SU-DHL-6 (cell line): Measurements from ENCODE around the gene PLEKHM1.

Experiments used
- H2AFZ ChIP-seq: fragments of 200-600 bp; sonication (generic); 2 replicates; pipeline ENCODE4 v1.6.1; 2014; ENCODE audit warnings: low read depth, mild to moderate bottlenecking, moderate library complexity, mixed read lengths, antibody characterized with exemption, low read length; ENCODE audit not compliant: severe bottlenecking
- H3F3A ChIP-seq: fragments of 200-600 bp; shearing (Covaris generic); 2 replicates; pipeline ENCODE4 v1.6.0; 2016; ENCODE audit warnings: antibody characterized with exemption, mild to moderate bottlenecking; ENCODE audit not compliant: insufficient read depth
- H3K27ac ChIP-seq: fragments of 200-600 bp; sonication (generic); 2 replicates; pipeline ENCODE4 v1.5.1; 2016; ENCODE audit warnings: low read depth, mild to moderate bottlenecking, low read length, moderate library complexity, mixed read lengths
- H3K27me3 ChIP-seq: fragments of 200-600 bp; sonication (generic), shearing (Covaris generic); 2 replicates; pipeline ENCODE4 v1.6.0; 2014; ENCODE audit warnings: mild to moderate bottlenecking, low read length
- H3K36me3 ChIP-seq: fragments of 200-600 bp; sonication (generic); 2 replicates; pipeline ENCODE4 v1.6.1; 2014; ENCODE audit warnings: mild to moderate bottlenecking, low read length, mixed read lengths
- H3K4me2 ChIP-seq: fragments of 300-600, 200-600 bp; shearing (Covaris generic), sonication (generic); 2 replicates; pipeline ENCODE4 v1.6.0; 2014; ENCODE audit warnings: low read length, low read depth, mild to moderate bottlenecking; ENCODE audit not compliant: poor library complexity, severe bottlenecking
- H3K4me3 ChIP-seq: fragments of 200-600 bp; sonication (generic); 2 replicates; pipeline ENCODE4 v1.5.1; 2014; ENCODE audit warnings: antibody characterized with exemption, low read length, mild to moderate bottlenecking, mixed read lengths; ENCODE audit not compliant: insufficient read depth, poor library complexity, severe bottlenecking
- H3K79me2 ChIP-seq: fragments of 200-600 bp; sonication (generic); 2 replicates; pipeline ENCODE4 v1.6.1; 2014; ENCODE audit warnings: mild to moderate bottlenecking, low read length, moderate library complexity; ENCODE audit not compliant: insufficient read depth
- H3K9ac ChIP-seq: fragments of 200-600 bp; sonication (generic); 2 replicates; pipeline ENCODE4 v1.7.0; 2014; ENCODE audit warnings: mild to moderate bottlenecking, low read length
- H3K9me2 ChIP-seq: fragments of 200-600 bp; sonication (generic); replicated peaks from 2 replicates; pipeline ENCODE4 v1.6.1; 2014; ENCODE audit warnings: low read length; ENCODE audit not compliant: insufficient read depth
- H3K9me3 ChIP-seq: fragments of 200-600 bp; sonication (generic); 2 replicates; pipeline ENCODE4 v1.6.1; 2014; ENCODE audit warnings: low read length, mixed read lengths; ENCODE audit not compliant: insufficient read depth
- H4K20me1 ChIP-seq: fragments of 200-600 bp; sonication (generic); 2 replicates; pipeline ENCODE4 v1.6.1; 2014; ENCODE audit warnings: low read depth, mild to moderate bottlenecking, antibody characterized with exemption, low read length, moderate library complexity, mixed read lengths
- EZH2phosphoT487 ChIP-seq: fragments of 200-600 bp; sonication (generic), shearing (Covaris generic); conservative IDR thresholded peaks from 2 replicates; pipeline ENCODE4 v1.6.1; 2018; ENCODE audit warnings: mild to moderate bottlenecking, antibody characterized with exemption, low read length, moderate library complexity, mixed read lengths
- TF ChIP-seq, protein P1 (sequence below): fragments of 200-600 bp; sonication (generic); IDR thresholded peaks from one replicate; pipeline ENCODE4 v1.5.1; 2017; ENCODE audit warnings: antibody characterized with exemption, mild to moderate bottlenecking, low read length, moderate library complexity; ENCODE audit not compliant: insufficient read depth, poor library complexity, severe bottlenecking

The PLEKHM1 gene

DNA sequence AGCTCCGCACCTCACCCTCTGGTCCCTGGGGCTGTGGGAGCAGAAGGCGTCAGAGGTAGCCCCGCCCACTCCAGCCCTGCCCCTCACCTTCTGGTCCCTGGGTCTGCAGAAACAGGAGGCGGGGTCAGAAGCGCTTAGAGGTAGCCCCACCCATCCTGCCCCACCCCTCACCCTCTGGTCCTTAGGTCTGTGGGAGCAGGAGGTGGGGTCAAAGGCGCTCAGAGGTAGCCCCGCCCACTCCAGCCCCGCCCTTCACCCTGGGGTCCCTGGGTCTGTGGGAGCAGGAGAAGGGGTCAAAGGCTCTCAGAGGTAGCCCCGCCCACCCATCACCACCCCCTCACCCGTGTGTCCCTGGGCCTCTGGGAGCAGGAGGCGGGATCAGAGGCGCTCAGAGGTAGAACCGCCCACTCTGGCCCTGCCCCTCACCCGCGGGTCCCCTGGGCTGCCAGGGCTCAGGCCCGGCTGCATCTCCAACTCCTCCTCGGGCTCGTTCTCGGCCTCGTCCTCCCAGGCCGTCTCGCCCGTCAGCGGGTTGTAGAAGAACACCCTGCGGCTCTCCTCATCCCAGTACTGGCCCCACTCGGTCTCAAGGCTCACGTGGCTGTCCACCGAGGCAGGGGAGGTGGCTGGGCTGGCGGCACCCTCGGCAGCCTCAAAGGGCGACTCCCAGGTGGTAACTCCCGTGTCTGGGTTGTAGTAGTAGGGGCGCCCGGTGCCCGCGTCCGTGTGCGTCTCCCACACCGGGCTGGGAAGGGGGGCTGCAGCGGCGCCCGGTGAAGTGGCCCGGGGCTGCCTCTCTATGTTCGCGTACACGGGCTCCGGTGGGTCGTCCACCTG lies 85.1 kb downstream of the PLEKHM1 start:
- Histone ChIP-seq H3K79me2 (peaks cover 12% of the 10 kb centered on the region), H3K9ac (no peak overlapping the region), H3K27me3 (no peaks in the 10 kb centered on the region), H3K9me2 (no peaks in the 10 kb centered on the region), H3K27ac (no peak overlapping the region), H4K20me1 (no peaks in the 10 kb centered on the region), H3K36me3 (no peaks in the 10 kb centered on the region), H3K9me3 (no peaks in the 10 kb centered on the region), H3F3A (peaks cover 5% of the 10 kb centered on the region), H2AFZ (no peak overlapping the region), H3K4me2 (no peak overlapping the region), H3K4me3 (no peak overlapping the region)
- TF ChIP-seq EZH2phosphoT487, result no peak
- TF ChIP-seq, protein P1, sequence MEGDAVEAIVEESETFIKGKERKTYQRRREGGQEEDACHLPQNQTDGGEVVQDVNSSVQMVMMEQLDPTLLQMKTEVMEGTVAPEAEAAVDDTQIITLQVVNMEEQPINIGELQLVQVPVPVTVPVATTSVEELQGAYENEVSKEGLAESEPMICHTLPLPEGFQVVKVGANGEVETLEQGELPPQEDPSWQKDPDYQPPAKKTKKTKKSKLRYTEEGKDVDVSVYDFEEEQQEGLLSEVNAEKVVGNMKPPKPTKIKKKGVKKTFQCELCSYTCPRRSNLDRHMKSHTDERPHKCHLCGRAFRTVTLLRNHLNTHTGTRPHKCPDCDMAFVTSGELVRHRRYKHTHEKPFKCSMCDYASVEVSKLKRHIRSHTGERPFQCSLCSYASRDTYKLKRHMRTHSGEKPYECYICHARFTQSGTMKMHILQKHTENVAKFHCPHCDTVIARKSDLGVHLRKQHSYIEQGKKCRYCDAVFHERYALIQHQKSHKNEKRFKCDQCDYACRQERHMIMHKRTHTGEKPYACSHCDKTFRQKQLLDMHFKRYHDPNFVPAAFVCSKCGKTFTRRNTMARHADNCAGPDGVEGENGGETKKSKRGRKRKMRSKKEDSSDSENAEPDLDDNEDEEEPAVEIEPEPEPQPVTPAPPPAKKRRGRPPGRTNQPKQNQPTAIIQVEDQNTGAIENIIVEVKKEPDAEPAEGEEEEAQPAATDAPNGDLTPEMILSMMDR, result no peak

GRCh38 chr17:45404870-45405249 lies 85.7 kb downstream of the PLEKHM1 start:
- H4K20me1 ChIP-seq, result no peaks in the 10 kb centered on the region
- no peaks in the 10 kb centered on the region for H3K9me3 ChIP-seq
- no peaks in the 10 kb centered on the region for H3K9me2 ChIP-seq
- peaks cover 12% of the 10 kb centered on the region for H3K79me2 ChIP-seq
- H3K27ac ChIP-seq, result no peak overlapping the region
- H3K4me3 ChIP-seq, result no peak overlapping the region
- peaks cover 5% of the 10 kb centered on the region for H3F3A ChIP-seq
- H3K27me3 ChIP-seq, result no peaks in the 10 kb centered on the region
- TF ChIP-seq EZH2phosphoT487, result no peak
- TF ChIP-seq, protein P1, result no peak
- H3K4me2 ChIP-seq, result no peak overlapping the region
- no peak overlapping the region for H2AFZ ChIP-seq
- no peak overlapping the region for H3K9ac ChIP-seq
- H3K36me3 ChIP-seq, result no peaks in the 10 kb centered on the region

- no peaks in the 10 kb centered on the region for H4K20me1 ChIP-seq
- no peaks in the 10 kb centered on the region for H3K27me3 ChIP-seq
- H3K27ac ChIP-seq, result no peak overlapping the region
- no peaks in the 10 kb centered on the region for H3K9me2 ChIP-seq
- TF ChIP-seq EZH2phosphoT487, result no peak
- TF ChIP-seq, protein P1, result no peak
- no peaks in the 10 kb centered on the region for H3K9me3 ChIP-seq
- H3K9ac ChIP-seq, result no peak overlapping the region
- peaks cover 5% of the 10 kb centered on the region for H3F3A ChIP-seq
- H2AFZ ChIP-seq, result no peak overlapping the region
- H3K36me3 ChIP-seq, result no peaks in the 10 kb centered on the region
- no peak overlapping the region for H3K4me2 ChIP-seq
- H3K4me3 ChIP-seq, result no peak overlapping the region
- peaks cover 10% of the 10 kb centered on the region for H3K79me2 ChIP-seq
These were observed 86.5 kb downstream of the PLEKHM1 start for GRCh38 chr17:45403906-45404490.
